ENCODE results near the gene POU2F3. TPM values are rescaled to one million over a fixed set of nuclear protein-coding genes. Genes with fewer than 3 reads are reported as not detected.

POU2F3 gene
- total and polyA plus RNA-seq, 2 of the 8 experiments (the other 6 are each of a cell fraction or from before 2014, with no cell fraction given), result 1.0 to 2.1 TPM

DNA sequence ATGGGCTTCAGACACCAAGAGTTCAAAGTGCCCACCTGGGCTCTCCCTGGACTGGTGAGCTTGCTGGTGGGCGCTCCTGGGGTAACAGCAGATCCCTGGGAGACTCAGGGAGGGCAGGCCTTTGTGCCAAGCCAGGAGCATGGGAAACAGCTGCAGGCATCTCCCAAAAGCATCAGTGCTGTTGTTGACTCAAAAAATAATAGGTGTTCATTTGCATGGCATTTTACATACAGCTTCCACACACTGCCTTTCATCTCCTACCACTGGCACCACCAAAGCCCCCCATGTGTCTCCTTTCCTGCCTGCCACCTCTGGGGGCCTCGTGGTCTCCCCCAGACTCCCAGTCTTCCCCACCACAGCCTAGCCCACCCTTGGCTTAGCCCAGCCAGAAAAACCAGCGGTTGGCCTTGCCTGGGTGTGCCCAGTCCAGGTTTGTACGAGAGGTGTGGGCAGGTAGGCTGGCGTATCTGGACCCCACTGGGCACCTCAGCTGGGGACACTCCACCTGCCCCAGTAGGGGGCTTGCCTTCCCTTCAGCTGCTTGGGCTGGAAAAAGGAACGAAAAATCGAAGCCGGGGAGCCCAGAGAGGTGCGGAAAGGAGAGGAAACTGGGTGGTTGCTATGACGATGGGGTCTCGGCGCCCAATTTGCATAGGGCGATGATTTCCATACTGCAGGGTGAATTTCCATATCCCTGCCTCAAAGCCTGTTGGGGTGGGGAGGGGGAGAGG is 15.0 kb downstream of the POU2F3 start (continued):
- no peak for TF ChIP-seq TEAD4 (IDR thresholded peaks at IDR 0.05; ENCODE audit: low read depth, low read length)
- no peak for TF ChIP-seq SAP30 (IDR thresholded peaks at IDR 0.05; ENCODE audit: insufficient read depth, insufficient replicate concordance, low read length)
- peak; percentile 41 for TF ChIP-seq CTBP2 (IDR thresholded peaks at IDR 0.05; ENCODE audit: borderline replicate concordance, insufficient read depth, insufficient read length, low read length)
- no peak for TF ChIP-seq TBP (IDR thresholded peaks at IDR 0.05; ENCODE audit: low read depth, low read length)
- no peak for TF ChIP-seq RNF2 (IDR thresholded peaks at IDR 0.05; ENCODE audit: borderline replicate concordance, low read depth, low read length, missing control alignments, poor library complexity, severe bottlenecking)
- no peak for TF ChIP-seq CHD2 (IDR thresholded peaks at IDR 0.05; ENCODE audit: low read length)
